HFF-Myc (cell line): Measurements from ENCODE around the gene OMP.

Experiments used
- DNase-seq: peaks from one replicate; pipeline ENCODE4 v3.0.0-alpha.2; 2011; ENCODE audit warnings: low read depth; ENCODE audit errors: extremely low read depth
- H3K4me3 ChIP-seq: replicated peaks from 2 replicates; pipeline ENCODE4 v1.5.1; 2011; ENCODE audit warnings: low read depth, mild to moderate bottlenecking, control low read depth, low read length
- TF ChIP-seq, protein P1 (sequence below): IDR thresholded peaks from 2 replicates; pipeline ENCODE4 v1.5.1; 2012; ENCODE audit warnings: mild to moderate bottlenecking, low read depth, low read length, control low read depth; ENCODE audit errors: missing control alignments

Gene OMP

DNA sequence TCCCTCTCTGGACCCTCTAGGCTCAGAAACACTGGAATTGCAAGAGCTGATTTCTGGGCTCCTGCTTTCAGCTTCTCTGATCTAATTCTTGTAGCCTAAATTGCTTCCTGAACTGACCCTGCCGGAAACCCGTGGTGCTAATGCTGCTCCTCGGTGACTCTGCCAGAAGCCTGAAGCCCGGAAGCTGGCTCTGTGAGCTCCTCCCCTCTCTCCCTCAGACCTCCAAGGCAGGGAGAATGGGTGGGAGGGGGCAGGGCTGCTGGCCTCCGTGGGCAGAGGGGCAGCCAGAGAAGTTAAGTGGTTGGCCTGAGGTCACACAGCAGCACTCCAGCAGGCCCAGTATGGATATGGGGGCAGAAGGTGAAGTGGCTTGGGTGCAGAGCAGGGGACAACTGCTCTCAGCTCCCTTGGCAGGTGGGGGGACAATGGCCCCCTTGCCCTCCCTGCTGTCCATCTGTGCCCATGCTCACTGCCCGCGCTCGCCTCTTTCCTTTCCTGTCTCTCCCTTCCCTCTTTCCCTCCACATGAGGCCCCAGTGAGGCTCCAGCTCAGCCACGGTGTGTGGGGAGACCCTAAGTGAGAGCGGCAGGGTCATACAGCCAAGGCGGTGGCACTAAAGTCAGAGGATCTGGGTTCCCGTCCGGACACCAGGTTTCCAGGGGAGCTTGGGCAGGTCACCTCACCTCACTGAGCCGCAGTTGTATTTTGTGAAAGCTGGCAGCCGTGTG lies 19.6 kb upstream of the OMP start:
- DNase-seq: no peak
- H3K4me3 ChIP-seq: no peak overlapping the region
- TF ChIP-seq, protein P1, sequence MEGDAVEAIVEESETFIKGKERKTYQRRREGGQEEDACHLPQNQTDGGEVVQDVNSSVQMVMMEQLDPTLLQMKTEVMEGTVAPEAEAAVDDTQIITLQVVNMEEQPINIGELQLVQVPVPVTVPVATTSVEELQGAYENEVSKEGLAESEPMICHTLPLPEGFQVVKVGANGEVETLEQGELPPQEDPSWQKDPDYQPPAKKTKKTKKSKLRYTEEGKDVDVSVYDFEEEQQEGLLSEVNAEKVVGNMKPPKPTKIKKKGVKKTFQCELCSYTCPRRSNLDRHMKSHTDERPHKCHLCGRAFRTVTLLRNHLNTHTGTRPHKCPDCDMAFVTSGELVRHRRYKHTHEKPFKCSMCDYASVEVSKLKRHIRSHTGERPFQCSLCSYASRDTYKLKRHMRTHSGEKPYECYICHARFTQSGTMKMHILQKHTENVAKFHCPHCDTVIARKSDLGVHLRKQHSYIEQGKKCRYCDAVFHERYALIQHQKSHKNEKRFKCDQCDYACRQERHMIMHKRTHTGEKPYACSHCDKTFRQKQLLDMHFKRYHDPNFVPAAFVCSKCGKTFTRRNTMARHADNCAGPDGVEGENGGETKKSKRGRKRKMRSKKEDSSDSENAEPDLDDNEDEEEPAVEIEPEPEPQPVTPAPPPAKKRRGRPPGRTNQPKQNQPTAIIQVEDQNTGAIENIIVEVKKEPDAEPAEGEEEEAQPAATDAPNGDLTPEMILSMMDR: no peak

DNA sequence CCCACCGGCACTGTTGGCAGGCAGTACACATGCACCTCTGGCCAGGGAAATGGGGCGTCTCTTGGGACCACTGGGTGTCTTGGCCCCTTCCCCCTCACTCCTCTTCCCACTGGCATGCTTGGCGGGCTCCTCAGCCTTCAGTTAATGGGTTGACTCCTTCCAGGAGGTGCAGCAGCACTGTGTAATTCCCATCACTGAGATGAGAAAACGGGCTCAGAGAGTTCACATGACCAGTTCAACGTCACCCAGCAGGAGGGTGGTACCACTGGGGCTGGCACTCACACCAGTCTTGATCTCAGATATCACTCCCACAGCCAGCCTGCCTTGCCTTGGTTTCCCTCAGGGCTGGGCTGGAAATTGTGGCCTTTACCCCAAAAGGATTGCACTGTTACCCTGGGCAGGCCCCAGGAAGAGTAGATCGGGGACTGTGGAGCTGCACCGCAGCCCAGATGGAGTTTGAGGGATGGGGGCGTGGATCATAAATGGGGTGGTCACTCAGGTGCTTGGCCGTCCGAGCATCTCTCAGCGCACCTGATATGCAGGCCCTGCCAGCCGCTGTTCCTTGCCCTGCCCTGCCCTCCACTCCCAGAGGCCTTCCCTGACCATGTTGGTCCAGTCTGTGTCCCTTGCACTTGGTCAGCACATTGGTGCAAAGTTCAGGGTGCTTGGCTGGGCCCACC lies 18.9 kb upstream of the OMP start:
- TF ChIP-seq, protein P1: no peak
- DNase-seq: no peak

DNA sequence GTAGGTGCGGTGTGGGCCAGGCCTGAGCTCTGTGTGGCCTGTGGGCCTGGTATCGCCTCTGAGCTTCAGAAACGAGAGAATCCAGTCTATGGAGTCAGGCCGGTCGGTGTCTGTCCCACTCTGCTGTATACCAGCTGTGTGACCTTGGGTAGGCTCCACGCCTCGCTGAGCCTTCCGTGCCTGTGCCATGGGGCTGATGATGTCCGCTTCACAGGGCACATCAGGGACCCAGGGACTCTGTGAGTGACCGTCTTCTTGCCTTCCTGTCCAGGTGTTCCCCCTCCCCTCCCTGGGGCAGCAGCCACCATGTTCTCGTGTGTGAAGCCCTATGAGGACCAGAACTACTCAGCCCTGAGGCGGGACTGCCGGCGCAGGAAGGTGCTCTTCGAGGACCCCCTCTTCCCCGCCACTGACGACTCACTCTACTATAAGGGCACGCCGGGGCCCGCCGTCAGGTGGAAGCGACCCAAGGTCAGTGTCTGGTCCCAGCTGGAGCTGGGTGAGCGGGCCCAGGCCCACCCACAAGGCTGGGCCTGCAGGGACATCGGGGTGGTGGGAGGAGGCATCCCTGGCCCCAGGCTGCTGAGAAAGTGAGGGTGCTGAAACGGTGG lies 18.0 kb upstream of the OMP start:
- TF ChIP-seq, protein P1: no peak
- no peak for DNase-seq
- no peak overlapping the region for H3K4me3 ChIP-seq

More for the DNA sequence above, 18.9 kb upstream of the OMP start:
- no peak overlapping the region for H3K4me3 ChIP-seq

DNA sequence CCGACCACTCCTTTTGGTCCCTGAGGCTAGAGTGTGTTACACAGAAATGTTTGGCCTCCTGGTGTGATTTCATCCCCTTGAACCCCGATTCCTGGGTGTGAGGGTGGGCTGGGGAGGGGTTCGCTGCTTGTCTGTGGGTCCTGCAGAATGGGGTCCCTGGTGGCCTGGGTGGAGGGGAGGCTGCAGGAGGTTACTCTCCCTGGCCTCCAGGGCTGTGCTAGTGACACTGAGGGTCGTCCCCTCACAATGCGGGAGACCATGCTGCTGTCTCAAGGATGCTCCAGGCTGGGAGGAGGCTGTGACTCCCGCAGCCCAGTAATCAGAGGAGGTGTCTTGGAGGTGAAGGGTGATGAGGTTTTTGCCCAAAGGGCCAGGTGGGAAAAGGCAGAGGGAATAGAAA lies 17.0 kb upstream of the OMP start:
- no peak for DNase-seq
- TF ChIP-seq, protein P1: no peak

DNA sequence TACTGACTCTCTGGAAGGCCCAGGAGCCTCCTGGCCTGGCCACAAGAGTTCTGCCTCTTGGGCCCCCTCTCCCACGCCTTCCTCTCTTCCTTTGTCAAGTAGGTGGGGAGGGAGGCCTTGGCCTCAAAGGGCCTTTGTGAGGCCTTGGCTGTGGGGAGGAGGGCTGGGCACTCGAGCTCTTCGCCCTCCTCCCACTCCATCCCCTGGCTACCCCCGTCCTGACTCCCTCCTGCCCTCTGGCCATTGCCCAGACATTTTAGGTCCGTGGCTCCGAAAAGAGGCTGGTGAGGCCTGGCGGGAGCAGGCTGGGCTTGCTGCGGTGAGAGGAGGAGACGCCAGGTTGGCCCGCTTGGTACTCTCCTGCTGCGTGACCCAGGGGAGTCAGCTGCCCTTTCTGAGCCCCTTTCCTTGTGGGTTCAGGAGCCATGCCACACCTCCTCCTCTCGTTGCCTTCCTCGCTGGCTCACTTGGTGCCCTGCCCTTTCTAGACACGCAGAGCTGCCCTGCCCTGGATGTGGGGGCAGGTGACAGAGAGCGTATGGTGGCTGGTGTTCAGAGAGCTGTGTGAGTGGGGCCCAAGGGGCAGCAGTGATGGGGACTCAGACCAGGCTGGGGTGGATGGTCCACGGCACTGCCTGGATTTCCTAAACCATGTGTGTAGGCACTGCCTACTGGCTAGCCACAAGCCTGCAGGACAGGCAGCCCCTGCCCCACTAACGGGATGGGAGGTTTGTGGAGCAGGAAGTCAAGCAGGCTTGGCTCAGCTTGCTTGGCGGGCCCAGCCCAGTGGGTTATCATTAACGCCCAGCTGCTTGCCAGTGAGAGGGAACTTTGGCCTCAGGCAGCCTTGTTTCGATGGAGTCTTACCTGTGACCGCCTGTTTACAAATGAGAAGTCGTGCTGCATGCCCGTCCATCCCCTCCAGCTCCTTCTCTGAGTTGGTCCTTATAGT lies 15.8 kb upstream of the OMP start:
- no peak overlapping the region for H3K4me3 ChIP-seq
- no peak for DNase-seq
- TF ChIP-seq, protein P1: no peak

More for the DNA sequence above, 17.0 kb upstream of the OMP start:
- no peak overlapping the region for H3K4me3 ChIP-seq

DNA sequence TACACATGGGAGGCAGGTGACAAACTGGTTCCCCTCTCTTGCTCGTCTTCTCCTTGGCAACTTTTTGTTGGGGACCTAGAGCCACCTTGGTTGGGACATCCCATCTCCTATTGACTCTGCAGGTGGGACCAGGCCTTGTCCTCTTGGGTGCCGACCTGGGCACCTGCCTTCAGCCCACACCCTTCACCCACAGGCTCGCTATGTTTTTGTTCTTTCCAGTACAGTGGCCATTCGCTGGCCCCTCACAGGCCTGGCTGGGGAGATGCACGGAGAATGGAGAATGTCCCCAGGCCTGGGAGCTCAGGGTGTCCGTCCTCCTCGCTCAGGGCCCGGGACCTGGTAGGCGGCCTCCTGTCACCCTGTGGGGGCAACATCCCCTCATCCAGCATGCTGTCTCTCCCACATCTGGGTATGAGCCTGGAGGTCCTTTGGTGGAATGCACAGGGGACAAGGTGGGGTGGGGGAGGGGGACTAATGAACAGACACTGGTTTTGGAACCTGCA lies 14.9 kb upstream of the OMP start:
- no peak for DNase-seq
- TF ChIP-seq, protein P1: no peak
- H3K4me3 ChIP-seq: no peak overlapping the region
